Measurements from ENCODE around the gene ANKRD34A. TPM values are rescaled to one million over a fixed set of nuclear protein-coding genes. Genes with fewer than 3 reads are reported as not detected.

Gene ANKRD34A
- total RNA-seq, 1 experiment from 2014 or later: 2.8 TPM

DNA sequence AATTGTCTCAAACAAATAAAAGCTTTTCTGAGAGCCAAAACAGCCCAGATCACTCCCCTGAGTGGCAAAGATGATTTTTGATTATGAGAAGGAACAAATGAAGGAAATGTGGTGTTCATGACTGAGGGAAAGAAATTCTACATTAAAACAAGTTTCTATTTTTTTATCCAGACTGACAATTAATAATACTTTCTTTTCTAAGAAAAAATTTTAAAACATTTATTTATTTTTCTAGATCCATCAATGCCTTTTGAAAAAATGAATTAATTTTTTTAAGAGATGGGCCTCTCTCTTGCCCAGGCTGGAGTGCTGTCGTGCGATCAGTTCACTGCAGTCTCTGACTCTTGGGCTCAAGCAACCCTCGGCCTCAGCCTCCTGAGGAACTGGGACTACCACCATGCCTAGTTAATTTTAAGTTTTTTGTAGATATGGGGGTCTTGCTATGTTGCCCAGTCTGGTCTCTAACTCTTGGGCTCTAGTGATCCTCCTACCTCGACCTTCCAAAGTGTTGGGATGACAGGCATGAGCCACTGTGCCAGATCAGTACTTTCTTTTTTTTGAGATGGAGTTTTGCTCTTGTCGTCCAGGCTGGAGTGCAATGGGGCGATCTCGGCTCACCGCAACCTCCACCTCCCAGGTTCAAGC, 43.2 kb upstream of the ANKRD34A start:
- Histone ChIP-seq H3K4me1 (ENCODE audit: insufficient read depth, low read length) (peaks cover 3% of the 10 kb centered on the region; the same call in 1 of the 2 replicates), H3K9ac (ENCODE audit: low read length) (no peak overlapping the region), H3K4me3 (ENCODE audit: low read length) (no peak overlapping the region), H3K9me3 (ENCODE audit: low read length) (no peaks in the 10 kb centered on the region), H3K27ac (ENCODE audit: low read length) (no peak overlapping the region), H3F3A (ENCODE audit: low read length, unreplicated experiment) (no peaks in the 10 kb centered on the region), H3K36me3 (ENCODE audit: low read depth, low read length) (no peaks in the 10 kb centered on the region), H4K20me1 (ENCODE audit: low read length) (no peaks in the 10 kb centered on the region), H3K9me2 (replicated peaks; ENCODE audit: low read length) (no peaks in the 10 kb centered on the region), H3K27me3 (ENCODE audit: low read length) (no peaks in the 10 kb centered on the region), H3K4me2 (ENCODE audit: low read length) (no peak overlapping the region), H3K79me2 (ENCODE audit: low read length) (no peaks in the 10 kb centered on the region), H2AFZ (ENCODE audit: low read length) (peak overlapping the region; percentile 85; the same call in 1 of the 2 replicates)
- POLR2A ChIA-PET (ENCODE audit: unreplicated experiment): interaction anchor here (0.6 to 0.7 kb wide), 2 partner anchors 32 to 43 kb away, joined by 4 read pairs; partner anchors contain the start of genes ANKRD34A and POLR3GL
- intact Hi-C loops (cut with micrococcal nuclease): loop anchor here (1.0 kb wide), 1 partner anchor 30 kb away; no protein-coding TSS in a partner anchor
- DNase-seq (no peak), ATAC-seq (no peak)
- TF ChIP-seq EZH2phosphoT487 (IDR thresholded peaks at IDR 0.05; ENCODE audit: borderline replicate concordance, low read length) (no peak), EZH2 (IDR thresholded peaks at IDR 0.05; ENCODE audit: low read length, unreplicated experiment) (no peak)
- TF ChIP-seq, protein P1, sequence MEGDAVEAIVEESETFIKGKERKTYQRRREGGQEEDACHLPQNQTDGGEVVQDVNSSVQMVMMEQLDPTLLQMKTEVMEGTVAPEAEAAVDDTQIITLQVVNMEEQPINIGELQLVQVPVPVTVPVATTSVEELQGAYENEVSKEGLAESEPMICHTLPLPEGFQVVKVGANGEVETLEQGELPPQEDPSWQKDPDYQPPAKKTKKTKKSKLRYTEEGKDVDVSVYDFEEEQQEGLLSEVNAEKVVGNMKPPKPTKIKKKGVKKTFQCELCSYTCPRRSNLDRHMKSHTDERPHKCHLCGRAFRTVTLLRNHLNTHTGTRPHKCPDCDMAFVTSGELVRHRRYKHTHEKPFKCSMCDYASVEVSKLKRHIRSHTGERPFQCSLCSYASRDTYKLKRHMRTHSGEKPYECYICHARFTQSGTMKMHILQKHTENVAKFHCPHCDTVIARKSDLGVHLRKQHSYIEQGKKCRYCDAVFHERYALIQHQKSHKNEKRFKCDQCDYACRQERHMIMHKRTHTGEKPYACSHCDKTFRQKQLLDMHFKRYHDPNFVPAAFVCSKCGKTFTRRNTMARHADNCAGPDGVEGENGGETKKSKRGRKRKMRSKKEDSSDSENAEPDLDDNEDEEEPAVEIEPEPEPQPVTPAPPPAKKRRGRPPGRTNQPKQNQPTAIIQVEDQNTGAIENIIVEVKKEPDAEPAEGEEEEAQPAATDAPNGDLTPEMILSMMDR (conservative IDR thresholded peaks at IDR 0.05; ENCODE audit: low read depth, low read length): no peak
- CTCF ChIA-PET: interaction anchor here (0.6 to 1.7 kb wide), 7 partner anchors 10 to 160 kb away, joined by 3 to 34 read pairs (median 4); partner anchors contain the start of gene ANKRD34A
- BruUV-seq (replicated peaks): no TSS peak

DNA sequence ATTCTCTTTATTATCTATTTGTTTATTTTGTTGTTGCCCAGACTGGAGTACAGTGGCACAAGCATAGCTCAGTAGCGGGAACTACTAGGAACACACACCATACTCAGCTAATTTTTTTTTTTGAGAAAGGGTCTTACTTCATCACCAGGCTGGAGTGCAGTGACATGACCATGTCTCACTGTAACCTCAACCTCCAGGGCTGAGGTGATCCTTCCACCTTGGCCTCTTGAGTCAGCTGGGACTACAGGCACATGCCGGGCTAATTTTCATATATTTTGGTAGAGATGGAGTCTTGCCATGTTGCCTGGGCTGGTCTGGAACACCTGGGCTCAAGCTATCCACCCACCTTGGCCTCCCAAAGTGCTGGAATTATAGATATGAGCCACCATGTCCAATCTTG, 37.3 kb upstream of the ANKRD34A start:
- H3F3A ChIP-seq (ENCODE audit: low read length, unreplicated experiment): no peaks in the 10 kb centered on the region
- BruUV-seq (replicated peaks): no TSS peak
- TF ChIP-seq EZH2 (IDR thresholded peaks at IDR 0.05; ENCODE audit: low read length, unreplicated experiment) (no peak), EZH2phosphoT487 (IDR thresholded peaks at IDR 0.05; ENCODE audit: borderline replicate concordance, low read length) (no peak)
- TF ChIP-seq, protein P1 (conservative IDR thresholded peaks at IDR 0.05; ENCODE audit: low read depth, low read length): no peak
- H3K4me3 ChIP-seq (ENCODE audit: low read length): no peak overlapping the region
- H2AFZ ChIP-seq (ENCODE audit: low read length): no peak overlapping the region
- no peak overlapping the region for H3K9ac ChIP-seq (ENCODE audit: low read length)
- no peak overlapping the region for H3K27ac ChIP-seq (ENCODE audit: low read length)
- ChIA-PET CTCF (no interaction called here), POLR2A (ENCODE audit: unreplicated experiment) (no interaction called here)
- no peaks in the 10 kb centered on the region for H3K27me3 ChIP-seq (ENCODE audit: low read length)
- intact Hi-C loops (cut with micrococcal nuclease): no loop called here
- ATAC-seq (no peak), DNase-seq (no peak)
- H3K79me2 ChIP-seq (ENCODE audit: low read length): peaks cover 5% of the 10 kb centered on the region
- H3K36me3 ChIP-seq (ENCODE audit: low read depth, low read length): no peaks in the 10 kb centered on the region
- no peak overlapping the region for H3K4me2 ChIP-seq (ENCODE audit: low read length)
- no peaks in the 10 kb centered on the region for H3K9me3 ChIP-seq (ENCODE audit: low read length)
- H3K9me2 ChIP-seq (replicated peaks; ENCODE audit: low read length): no peaks in the 10 kb centered on the region
- H4K20me1 ChIP-seq (ENCODE audit: low read length): no peaks in the 10 kb centered on the region
- H3K4me1 ChIP-seq (ENCODE audit: insufficient read depth, low read length): peaks cover 24% of the 10 kb centered on the region
